Kidney epithelial cell (primary cell): ENCODE results near the gene KCNK10. TPM values are rescaled to one million over a fixed set of nuclear protein-coding genes. Genes with fewer than 3 reads are reported as not detected.

Source experiments
- DNase-seq: peaks from one replicate; pipeline ENCODE4 v3.0.0-alpha.2; 2010; ENCODE audit warnings: low read depth
- H3K27me3 ChIP-seq: 2 replicates; pipeline ENCODE4 v1.6.0; 2011; ENCODE audit warnings: low read length; ENCODE audit not compliant: control insufficient read depth, insufficient read depth
- H3K36me3 ChIP-seq: 2 replicates; pipeline ENCODE4 v1.5.1; 2011; ENCODE audit warnings: low read length; ENCODE audit not compliant: control insufficient read depth, insufficient read depth
- H3K4me3 ChIP-seq: 2 replicates; pipeline ENCODE4 v1.5.1; 2011; ENCODE audit warnings: low read depth, mild to moderate bottlenecking, control low read depth, low read length
- total RNA-seq: library from RNA; depleted of rRNA; stranded (reverse); fragments of >200 nt; gene quantifications from 2 replicates; pipeline ENCODE4 v1.2.3, GENCODE V29; 2015
- TF ChIP-seq, protein P1 (sequence below): IDR thresholded peaks from 2 replicates; pipeline ENCODE4 v1.5.1; 2011; ENCODE audit warnings: mild to moderate bottlenecking, moderate library complexity, low read length, control low read depth, inconsistent platforms; ENCODE audit not compliant: insufficient read depth, poor library complexity, severe bottlenecking

KCNK10 gene
- total RNA-seq, 1 donor from 2014 or later, result 0.04 TPM

DNA sequence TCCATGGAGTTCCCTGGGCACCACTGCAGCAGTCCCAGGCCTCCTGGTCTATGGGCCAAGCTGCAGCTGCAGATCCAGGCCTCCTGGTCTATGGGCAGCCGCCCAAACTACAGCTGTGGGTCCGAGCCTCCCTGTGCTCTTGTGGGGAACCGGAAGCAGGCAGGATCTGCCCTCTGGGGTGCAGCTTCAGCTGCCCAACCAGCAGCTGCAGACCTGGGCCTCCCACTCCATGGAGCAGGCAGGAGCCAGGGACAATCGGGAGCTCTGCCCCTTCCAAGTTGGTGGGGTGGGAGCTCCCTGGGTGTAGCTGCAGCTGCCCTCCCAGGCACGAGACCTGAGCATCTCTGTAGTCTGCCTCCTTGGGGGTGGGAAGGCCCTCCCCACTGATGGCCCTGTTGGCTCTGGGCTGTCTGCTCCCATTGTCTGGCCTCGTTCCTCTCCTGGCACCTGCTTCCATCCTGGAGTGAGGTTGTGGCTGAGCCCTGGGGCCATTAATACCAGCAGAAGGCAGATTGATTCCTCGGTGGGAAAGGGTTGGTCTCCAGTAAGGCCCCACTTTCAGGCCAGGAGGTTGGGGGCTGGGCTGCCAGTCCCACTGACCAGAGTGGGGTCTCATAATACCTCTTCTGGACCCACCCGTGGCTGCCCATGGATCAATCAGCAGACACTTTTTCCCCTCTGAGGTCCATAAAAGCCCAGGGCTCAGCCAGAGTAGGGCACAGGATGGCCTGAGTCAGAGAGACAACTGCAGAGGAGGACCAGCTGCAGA is 176.0 kb downstream of the KCNK10 start:
- no peaks in the 10 kb centered on the region for H3K36me3 ChIP-seq
- no peak overlapping the region for H3K4me3 ChIP-seq
- H3K27me3 ChIP-seq, result no peaks in the 10 kb centered on the region
- TF ChIP-seq, protein P1, sequence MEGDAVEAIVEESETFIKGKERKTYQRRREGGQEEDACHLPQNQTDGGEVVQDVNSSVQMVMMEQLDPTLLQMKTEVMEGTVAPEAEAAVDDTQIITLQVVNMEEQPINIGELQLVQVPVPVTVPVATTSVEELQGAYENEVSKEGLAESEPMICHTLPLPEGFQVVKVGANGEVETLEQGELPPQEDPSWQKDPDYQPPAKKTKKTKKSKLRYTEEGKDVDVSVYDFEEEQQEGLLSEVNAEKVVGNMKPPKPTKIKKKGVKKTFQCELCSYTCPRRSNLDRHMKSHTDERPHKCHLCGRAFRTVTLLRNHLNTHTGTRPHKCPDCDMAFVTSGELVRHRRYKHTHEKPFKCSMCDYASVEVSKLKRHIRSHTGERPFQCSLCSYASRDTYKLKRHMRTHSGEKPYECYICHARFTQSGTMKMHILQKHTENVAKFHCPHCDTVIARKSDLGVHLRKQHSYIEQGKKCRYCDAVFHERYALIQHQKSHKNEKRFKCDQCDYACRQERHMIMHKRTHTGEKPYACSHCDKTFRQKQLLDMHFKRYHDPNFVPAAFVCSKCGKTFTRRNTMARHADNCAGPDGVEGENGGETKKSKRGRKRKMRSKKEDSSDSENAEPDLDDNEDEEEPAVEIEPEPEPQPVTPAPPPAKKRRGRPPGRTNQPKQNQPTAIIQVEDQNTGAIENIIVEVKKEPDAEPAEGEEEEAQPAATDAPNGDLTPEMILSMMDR, result no peak
- no peak for DNase-seq

GRCh38 chr14:88143810-88144209 is 179.3 kb downstream of the KCNK10 start:
- H3K4me3 ChIP-seq, result no peak overlapping the region
- H3K27me3 ChIP-seq, result no peaks in the 10 kb centered on the region
- TF ChIP-seq, protein P1, result no peak
- no peaks in the 10 kb centered on the region for H3K36me3 ChIP-seq
- DNase-seq, result no peak

DNA sequence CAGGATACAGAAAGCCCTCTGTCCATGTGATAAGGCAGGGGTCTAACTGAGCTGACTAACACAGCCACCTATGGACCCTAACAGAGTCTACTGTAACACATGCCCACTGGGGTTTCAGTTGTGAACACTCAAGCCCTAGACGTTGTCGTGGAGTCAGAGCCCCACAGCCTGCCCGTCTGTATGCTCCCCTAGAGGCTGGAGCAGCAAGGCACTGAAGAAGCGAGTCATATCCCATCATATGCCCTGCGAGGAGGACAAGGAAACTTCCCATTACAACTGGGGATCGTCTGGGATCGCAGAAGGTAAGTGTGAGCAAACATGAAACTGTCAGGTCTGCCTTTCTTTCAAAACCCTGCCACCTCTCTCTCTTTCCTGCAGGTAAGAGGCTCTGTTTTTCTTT is 180.1 kb downstream of the KCNK10 start:
- no peaks in the 10 kb centered on the region for H3K27me3 ChIP-seq
- H3K36me3 ChIP-seq, result no peaks in the 10 kb centered on the region
- no peak for DNase-seq
- TF ChIP-seq, protein P1, result no peak
- H3K4me3 ChIP-seq, result no peak overlapping the region

DNA sequence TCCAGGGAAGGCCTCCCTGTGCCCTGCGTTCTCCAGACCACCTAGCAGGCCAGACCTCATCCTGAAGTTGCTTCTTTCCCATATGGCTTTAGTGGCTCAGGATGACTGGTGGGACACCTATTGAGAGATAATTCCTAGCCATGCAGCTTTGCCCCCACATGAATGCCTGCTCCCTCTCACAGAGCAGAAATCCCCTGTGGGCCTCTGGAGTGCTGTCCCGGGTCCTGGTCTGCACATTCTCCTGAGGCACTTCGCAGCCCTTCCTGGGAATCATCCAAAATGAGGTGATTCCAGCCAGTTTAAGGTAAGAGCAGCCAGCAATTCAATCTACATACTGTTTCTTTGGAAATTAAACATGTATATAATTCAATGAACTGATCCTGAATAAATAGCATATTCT is 182.2 kb downstream of the KCNK10 start:
- Histone ChIP-seq H3K36me3 (no peaks in the 10 kb centered on the region), H3K27me3 (no peaks in the 10 kb centered on the region), H3K4me3 (no peak overlapping the region)
- TF ChIP-seq, protein P1, result no peak
- DNase-seq, result no peak

- Histone ChIP-seq H3K27me3 (no peaks in the 10 kb centered on the region), H3K36me3 (no peaks in the 10 kb centered on the region), H3K4me3 (no peak overlapping the region)
- TF ChIP-seq, protein P1, result no peak
- DNase-seq, result no peak
These were observed 185.7 kb downstream of the KCNK10 start for GRCh38 chr14:88137327-88137726.

Other genes with a start within 250 kb of the KCNK10 start
- gene SPATA7, start 62.4 kb upstream of the KCNK10 start, total RNA-seq, result 10.8 and 14.1 TPM in 2 replicates
- gene PTPN21, start 231.7 kb upstream of the KCNK10 start, total RNA-seq, result 12.5 and 13.1 TPM in 2 replicates
- gene ZC3H14, start 239.8 kb upstream of the KCNK10 start, total RNA-seq, result 59.9 and 71.1 TPM in 2 replicates